ENCODE results near the gene ADPRHL1.

The ADPRHL1 gene

GRCh38 chr13:113433391-113433916 lies 19.8 kb downstream of the ADPRHL1 start:
- no peak for DNase-seq (ENCODE audit: low read depth in 3 of 3)

- DNase-seq (ENCODE audit: low read depth in 3 of 3), result no peak
Observed at GRCh38 chr13:113432506-113433270, 20.6 kb downstream of the ADPRHL1 start.

- no peak for DNase-seq (ENCODE audit: low read depth in 3 of 3)
Observed at GRCh38 chr13:113431171-113431570, 22.1 kb downstream of the ADPRHL1 start.

GRCh38 chr13:113430378-113431110 lies 22.7 kb downstream of the ADPRHL1 start:
- no peak for DNase-seq (ENCODE audit: low read depth in 3 of 3)

GRCh38 chr13:113429608-113429985 lies 23.7 kb downstream of the ADPRHL1 start:
- DNase-seq (ENCODE audit: low read depth in 3 of 3), result no peak

GRCh38 chr13:113428871-113429607 lies 24.2 kb downstream of the ADPRHL1 start:
- DNase-seq (ENCODE audit: low read depth in 3 of 3), result no peak

GRCh38 chr13:113428469-113428865 lies 24.8 kb downstream of the ADPRHL1 start:
- no peak for DNase-seq (ENCODE audit: low read depth in 3 of 3)

- DNase-seq (ENCODE audit: low read depth in 3 of 3), result no peak
Observed at GRCh38 chr13:113427562-113428468, 25.5 kb downstream of the ADPRHL1 start.

GRCh38 chr13:113426591-113426986 lies 26.7 kb downstream of the ADPRHL1 start:
- DNase-seq (ENCODE audit: low read depth in 3 of 3), result no peak

GRCh38 chr13:113425941-113426590 lies 27.2 kb downstream of the ADPRHL1 start:
- DNase-seq (ENCODE audit: low read depth in 3 of 3), result no peak

- DNase-seq (ENCODE audit: low read depth in 3 of 3), result no peak
Observed at GRCh38 chr13:113423520-113424163, 29.6 kb downstream of the ADPRHL1 start.

GRCh38 chr13:113422807-113423519 lies 30.3 kb downstream of the ADPRHL1 start:
- no peak for DNase-seq (ENCODE audit: low read depth in 3 of 3)

GRCh38 chr13:113421673-113422270 lies 31.5 kb downstream of the ADPRHL1 start:
- DNase-seq (ENCODE audit: low read depth in 3 of 3), result no peak

- no peak for DNase-seq (ENCODE audit: low read depth in 3 of 3)
Observed at GRCh38 chr13:113420833-113421600, 32.3 kb downstream of the ADPRHL1 start.

- no peak for DNase-seq (ENCODE audit: low read depth in 3 of 3)
Observed at GRCh38 chr13:113420232-113420631, 33.1 kb downstream of the ADPRHL1 start.

- no peak for DNase-seq (ENCODE audit: low read depth in 3 of 3)
Observed at GRCh38 chr13:113419531-113420193, 33.6 kb downstream of the ADPRHL1 start.

GRCh38 chr13:113418722-113419049 lies 34.6 kb downstream of the ADPRHL1 start:
- DNase-seq (ENCODE audit: low read depth in 3 of 3), result no peak

Data from stimulated activated CD4-positive, alpha-beta T cell treated with anti-CD3 and anti-CD28 coated beads, TNF-alpha, amount 100 ng/mL, for 48 hours (primary cell).